Cerebellar cortex (tissue), 1 donor: ENCODE results near the gene MAPK6.

Source experiments
- DNase-seq: peaks from one replicate; pipeline ENCODE4 v3.0.0-alpha.2; 2015; ENCODE audit warnings: low spot score

Gene MAPK6

GRCh38 chr15:52103217-52104207, 84.5 kb downstream of the MAPK6 start:
- no peak for DNase-seq

GRCh38 chr15:52104532-52105004, 85.5 kb downstream of the MAPK6 start:
- DNase-seq, result no peak

GRCh38 chr15:52105846-52106245, 86.8 kb downstream of the MAPK6 start:
- no peak for DNase-seq

- no peak for DNase-seq
Observed at GRCh38 chr15:52106641-52107040, 87.6 kb downstream of the MAPK6 start.

- no peak for DNase-seq
Observed at GRCh38 chr15:52107238-52107637, 88.2 kb downstream of the MAPK6 start.

- DNase-seq, result no peak
Observed at GRCh38 chr15:52109559-52110451, 90.8 kb downstream of the MAPK6 start.

GRCh38 chr15:52111517-52112202, 92.6 kb downstream of the MAPK6 start:
- DNase-seq, result no peak

GRCh38 chr15:52112203-52112750, 93.3 kb downstream of the MAPK6 start:
- no peak for DNase-seq

GRCh38 chr15:52113235-52113634, 94.2 kb downstream of the MAPK6 start:
- no peak for DNase-seq

- DNase-seq, result no peak
Observed at GRCh38 chr15:52113708-52114107, 94.7 kb downstream of the MAPK6 start.

GRCh38 chr15:52114261-52115055, 95.4 kb downstream of the MAPK6 start:
- no peak for DNase-seq

- DNase-seq, result peak; percentile 42
Observed at GRCh38 chr15:52115598-52116427, 96.8 kb downstream of the MAPK6 start.
